GM18868 (cell line): ENCODE measurements around the gene UCHL3.
"Not testable (repeated sequence)": the region's sequence is repeated elsewhere in the genome, so short reads cannot be mapped to it uniquely, and the experiment has no call there.

Experiments
- ATAC-seq: cut with Tn5 transposase; IDR thresholded peaks from one replicate; pipeline ENCODE4 v1.9.1; 2021; ENCODE audit warnings: mild to moderate bottlenecking, moderate library complexity; ENCODE audit not compliant: unreplicated experiment

Gene UCHL3

DNA sequence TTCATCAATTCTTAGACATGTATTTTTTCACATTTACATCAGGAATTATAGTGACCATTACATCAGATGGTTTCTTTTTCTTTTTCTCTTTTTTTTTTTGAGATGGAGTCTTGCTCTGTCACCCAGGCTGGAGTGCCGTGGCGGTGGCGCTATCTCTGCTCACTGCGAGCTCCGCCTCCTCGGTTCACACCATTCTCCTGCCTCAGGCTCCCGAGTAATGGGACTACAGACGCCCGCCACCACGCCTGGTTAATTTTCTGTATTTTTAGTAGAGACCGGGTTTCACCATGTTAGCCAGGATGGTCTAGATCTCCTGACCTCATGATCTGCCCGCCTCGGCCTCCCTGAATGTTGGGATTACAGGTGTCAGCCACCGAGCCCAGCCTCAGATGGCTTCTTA lies 4.2 kb upstream of the UCHL3 start:
- ATAC-seq, result not testable (repeated sequence)

DNA sequence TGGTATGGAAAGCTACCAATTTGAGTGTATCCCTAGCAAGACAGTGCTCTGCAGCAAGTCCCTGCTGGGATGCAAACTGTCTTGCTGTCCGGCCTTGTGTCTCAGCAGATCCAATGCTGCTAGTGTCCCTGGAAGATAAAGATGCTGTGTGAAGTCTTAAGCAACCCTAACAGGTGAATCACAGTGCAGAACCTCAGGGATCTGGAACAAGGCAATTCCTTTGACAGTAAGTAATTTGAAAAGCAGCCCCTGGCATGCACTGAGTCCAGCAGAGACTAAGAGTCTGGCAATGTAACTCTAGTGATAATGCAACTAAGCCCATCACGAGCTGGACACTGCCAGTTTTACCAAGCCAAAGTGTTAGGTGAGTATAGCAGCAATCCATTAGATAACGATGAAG lies 1.7 kb upstream of the UCHL3 start:
- no peak for ATAC-seq

DNA sequence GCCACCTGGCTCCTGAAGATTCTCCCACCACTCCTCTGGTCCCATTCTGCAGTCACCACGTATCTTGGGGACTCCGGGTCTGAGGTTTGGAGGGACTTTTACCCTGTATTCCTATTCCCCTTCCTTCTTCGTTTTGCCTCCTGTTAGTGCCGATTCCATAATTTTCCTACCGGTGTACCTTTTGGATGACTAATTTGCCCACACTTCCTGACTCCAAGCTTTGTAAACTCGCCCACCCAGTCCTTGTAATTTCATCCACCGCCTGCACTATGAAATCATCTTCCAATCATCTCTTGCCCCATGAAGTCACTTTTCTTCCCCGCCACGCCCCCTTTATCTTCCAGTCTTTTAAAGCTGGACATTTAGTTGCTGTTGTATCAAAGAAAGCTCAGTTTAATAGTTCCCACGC lies 572 bp downstream of the UCHL3 start:
- peak; percentile 8 for ATAC-seq

DNA sequence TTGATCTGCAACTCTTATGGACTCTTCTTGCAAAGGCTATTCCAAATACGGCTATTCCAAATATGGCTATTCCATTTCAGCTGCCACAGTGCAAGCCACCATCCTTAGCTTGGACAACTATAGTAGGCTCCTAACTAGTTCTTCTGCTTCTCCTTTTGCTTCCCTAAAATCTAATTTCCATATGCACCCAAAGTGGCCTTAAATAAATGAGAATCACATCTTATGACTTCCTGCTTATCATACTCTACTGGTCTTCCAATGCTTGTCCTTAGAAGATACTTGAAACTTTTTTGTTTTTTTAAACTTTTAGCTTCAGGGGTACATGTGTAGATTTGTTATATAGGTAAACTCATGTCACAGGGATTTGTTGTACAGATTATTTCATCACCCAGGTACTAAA lies 4.9 kb downstream of the UCHL3 start:
- ATAC-seq, result no peak

DNA sequence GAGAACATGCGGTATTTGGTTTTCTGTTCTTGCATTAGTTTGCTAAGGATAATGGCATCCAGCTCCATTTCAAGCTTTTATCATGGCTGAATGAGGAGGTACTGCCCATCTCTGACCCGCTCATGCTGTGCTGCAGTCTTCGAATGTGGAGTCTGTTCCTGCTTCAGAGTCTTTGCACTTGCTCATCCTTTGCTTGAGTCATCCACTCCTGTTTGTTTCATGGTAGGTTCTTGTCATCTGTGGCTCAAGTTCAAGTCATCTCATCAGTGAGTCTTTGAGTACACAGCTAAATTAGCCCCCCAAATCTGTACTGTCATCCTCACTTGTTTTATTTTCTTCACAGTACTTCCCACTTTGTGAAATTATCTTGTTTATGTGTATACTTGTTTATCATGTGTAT lies 5.4 kb downstream of the UCHL3 start:
- no peak for ATAC-seq

DNA sequence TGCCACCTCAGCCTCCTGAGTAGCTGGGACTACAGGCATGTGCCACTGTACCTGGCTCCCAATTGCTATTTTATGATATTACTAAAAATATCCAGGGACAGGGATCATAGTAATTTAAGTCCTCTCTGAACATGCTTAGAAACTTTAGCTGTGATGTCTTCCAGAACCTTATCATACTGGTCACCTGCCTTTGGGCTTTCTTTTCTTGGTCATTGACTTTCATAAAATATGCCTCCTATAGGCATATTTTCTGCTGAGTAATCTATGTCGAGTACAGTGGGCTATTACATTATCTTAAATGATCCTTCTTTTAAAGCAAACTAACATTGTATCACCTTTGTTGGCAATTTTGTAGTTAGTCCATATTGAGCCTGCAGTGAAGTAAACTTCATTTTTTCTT lies 6.2 kb downstream of the UCHL3 start:
- ATAC-seq, result no peak

GRCh38 chr13:75556961-75557360 lies 7.4 kb downstream of the UCHL3 start:
- no peak for ATAC-seq

- no peak for ATAC-seq
Measured at GRCh38 chr13:75558145-75558840, 8.7 kb downstream of the UCHL3 start.

- no peak for ATAC-seq
Measured at GRCh38 chr13:75566658-75567057, 17.1 kb downstream of the UCHL3 start.

DNA sequence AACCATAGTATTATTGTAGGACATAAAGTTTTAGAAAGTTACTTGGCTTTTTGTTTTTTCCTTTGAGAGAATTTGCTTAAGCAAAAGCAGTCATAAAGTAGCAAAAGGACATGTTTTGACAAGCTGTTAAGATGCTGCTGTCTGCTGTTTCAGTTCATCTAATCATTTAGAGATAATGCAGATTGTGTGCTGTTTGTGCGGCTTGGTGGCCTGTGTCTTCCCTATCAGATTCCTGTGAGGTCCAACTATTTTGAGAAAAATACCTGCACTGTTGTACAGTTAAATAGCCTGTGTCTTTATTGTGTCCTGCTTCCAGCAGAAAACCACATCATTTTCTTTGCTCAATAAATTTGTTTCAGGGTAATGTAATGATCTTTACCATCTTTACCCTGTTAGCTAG lies 20.0 kb downstream of the UCHL3 start:
- no peak for ATAC-seq

DNA sequence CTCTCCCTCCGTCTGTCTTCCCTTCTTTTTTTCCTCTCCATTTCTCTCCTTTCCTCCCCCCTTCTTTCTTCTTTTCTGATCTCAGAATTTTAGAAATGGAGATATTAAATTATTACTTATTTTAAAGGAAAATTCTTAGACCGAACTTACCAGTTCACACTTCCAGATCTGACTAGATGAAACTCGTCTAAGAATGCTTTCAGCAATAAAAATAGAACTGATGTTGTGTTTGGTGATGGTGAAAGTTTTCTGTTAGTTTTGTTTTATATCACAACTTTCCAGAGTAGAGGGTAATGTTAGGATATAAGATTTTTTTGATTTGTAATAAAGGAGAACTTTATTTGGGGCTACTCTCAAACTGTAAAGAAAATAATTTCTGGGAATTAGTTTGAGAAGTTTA lies 29.9 kb downstream of the UCHL3 start:
- peak; percentile 70 for ATAC-seq

DNA sequence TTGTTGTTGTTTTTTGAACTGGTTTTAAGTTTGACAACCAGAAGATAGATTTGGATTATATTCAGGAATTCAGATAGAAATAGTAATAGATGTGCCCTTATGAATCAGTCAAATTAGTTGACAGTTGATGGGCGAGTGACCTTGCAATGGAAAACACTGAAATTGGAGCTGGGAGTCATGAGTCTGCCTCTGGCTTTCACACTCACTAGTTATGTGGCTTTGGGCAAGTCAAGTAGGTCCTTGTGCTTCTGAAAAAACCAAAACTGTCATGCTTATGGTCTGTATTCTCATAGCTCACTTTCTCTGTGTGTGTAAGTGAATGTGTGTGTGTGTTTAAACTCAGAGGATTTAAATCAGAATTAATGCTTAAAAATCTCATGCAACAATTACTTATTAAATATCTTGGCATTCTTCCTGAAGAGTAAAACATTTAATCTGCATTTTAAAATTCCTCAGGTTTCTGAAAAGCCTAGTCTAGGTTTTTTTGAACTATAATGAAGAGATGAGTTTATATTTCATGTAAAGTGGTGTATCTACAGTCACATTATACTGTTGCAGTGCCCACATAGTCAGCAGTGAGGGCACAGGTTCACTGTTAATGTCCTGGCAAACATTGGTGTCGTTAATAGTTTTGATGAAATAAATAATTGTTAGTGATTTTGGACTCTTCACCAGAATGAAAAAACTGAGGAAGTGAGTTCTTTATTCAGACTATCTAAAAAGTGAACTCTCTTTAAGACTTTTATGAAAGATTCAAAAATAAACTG lies 32.5 kb downstream of the UCHL3 start:
- no peak for ATAC-seq

DNA sequence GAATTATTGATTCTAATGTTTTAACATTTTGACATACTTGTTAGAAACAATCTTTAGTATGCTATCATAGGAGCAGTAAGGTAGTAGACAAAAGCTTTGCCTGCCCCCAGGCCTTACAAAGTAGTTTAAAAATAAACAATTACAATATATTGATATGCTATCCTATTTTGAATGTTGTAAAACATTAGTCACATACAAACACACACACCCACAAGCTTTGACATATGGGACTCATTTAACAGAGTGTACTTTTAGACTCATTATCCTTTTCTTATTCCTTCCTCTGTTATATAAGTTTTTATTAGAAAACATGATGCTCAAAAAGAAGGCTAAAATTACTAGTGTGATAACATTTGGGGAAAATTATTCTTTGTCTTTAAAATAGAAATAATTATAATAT lies 33.5 kb downstream of the UCHL3 start:
- ATAC-seq, result no peak

DNA sequence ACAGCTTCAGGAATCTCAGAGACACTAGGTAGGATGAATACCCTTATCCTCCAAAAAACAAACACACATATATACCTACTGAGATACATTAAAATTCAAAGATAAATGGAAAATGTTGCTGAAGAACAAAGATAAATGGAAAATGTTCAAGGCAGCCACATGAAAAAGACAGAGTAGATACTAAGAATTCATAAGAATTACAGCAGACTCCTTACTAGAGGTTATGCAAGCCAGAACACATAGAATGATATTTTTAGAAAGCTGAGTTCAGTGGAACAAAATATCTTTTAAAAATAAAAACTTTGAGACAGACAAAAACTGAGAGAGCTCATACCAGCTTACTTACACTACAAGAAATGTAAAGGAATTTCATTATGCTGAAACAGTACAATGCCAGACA lies 35.6 kb downstream of the UCHL3 start:
- no peak for ATAC-seq

GRCh38 chr13:75587679-75588078 lies 38.1 kb downstream of the UCHL3 start:
- ATAC-seq, result no peak

DNA sequence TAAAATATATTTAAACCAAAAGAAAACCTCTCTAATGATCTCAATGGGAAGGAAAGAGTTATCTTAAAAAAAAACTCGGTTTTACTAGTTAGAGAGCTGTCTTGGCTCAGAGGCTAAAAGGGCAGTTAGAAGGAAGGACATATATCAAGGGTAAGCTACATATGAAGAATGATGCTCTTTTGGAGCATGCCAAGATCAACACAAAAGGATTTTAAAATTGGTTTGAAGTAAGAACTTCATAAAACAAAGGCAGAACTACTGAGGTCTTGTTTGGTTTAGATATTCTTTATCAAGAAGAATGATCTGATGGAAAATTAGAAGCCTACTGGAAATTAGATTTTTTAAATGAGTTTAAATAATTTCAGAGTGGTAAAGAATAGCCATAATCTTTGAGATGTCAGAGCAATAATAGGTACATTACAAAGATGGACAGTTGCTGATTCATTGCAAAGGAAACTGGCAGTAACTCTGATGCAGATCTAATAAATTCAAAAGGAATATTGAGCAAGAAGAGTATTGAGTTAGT lies 47.1 kb downstream of the UCHL3 start:
- no peak for ATAC-seq

- no peak for ATAC-seq
Measured at GRCh38 chr13:75600371-75600770, 50.8 kb downstream of the UCHL3 start.

- ATAC-seq, result no peak
Measured at GRCh38 chr13:75603038-75603437, 53.4 kb downstream of the UCHL3 start.

GRCh38 chr13:75607447-75607846 lies 57.9 kb downstream of the UCHL3 start:
- ATAC-seq, result no peak

GRCh38 chr13:75610466-75610865 lies 60.9 kb downstream of the UCHL3 start:
- ATAC-seq, result no peak

DNA sequence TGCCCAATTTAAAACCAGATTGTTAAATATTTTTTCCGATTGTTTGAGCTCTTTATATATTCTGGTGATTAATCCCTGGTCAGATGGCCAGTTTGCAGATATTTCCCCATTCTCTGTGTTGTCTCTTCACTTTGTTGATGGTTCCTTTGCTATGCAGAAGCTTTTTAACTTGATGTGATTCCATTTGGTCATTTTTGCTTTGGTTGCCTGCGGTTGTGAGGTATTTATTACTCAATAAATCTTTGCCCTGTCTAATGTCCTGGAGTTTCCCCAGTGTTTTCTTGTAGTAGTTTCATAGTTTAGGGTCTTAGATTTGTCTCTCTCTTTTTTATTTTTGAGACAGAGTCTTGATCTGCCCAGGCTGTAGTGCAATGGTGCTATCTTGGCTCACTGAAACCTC lies 62.8 kb downstream of the UCHL3 start:
- no peak for ATAC-seq

GRCh38 chr13:75617230-75617629 lies 67.6 kb downstream of the UCHL3 start:
- ATAC-seq, result no peak
